Endometrial microvascular endothelial cells (primary cell): ENCODE data around the gene KAT6B. TPM values are rescaled to one million over a fixed set of nuclear protein-coding genes. Genes with fewer than 3 reads are reported as not detected.

Experiments
- in situ Hi-C: cut with HindIII; loops from 2 replicates; pipeline ENCODE4 v1.10.0; 2017; ENCODE audit warnings: low sequenced_read_pairs, low pct_unique_long_range_greater_than_20kb; ENCODE audit errors: inconsistent ontology term
- total RNA-seq: library from RNA; depleted of rRNA; stranded (reverse); fragments of >200 nt; gene quantifications from one replicate; pipeline ENCODE4 v1.2.3, GENCODE V29; 2015; ENCODE audit errors: inconsistent ontology term

The KAT6B gene
- total RNA-seq, 1 donor from 2014 or later: 6.5 TPM

DNA sequence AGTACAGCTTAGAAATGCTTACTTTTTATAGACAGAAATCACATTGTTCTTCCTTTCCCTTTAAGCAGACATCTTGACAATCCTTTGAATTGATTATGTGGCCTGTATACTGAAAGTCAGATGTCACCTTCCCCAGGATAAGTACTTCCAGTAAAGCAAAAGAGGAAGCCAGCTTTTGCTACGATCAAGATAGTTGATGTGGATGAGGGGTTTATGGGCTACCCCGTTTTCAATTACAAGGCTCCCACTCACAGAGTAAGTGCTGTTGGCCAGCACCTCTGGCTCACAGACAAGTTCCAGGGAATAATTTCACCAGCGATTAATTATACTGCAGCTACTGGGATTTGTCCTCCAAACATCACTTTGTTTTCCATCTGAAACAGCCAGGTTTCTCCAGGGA lies 189.9 kb downstream of the KAT6B start:
- in situ Hi-C loops: no loop called here

GRCh38 chr10:75018251-75018650 lies 191.9 kb downstream of the KAT6B start:
- in situ Hi-C loops: no loop called here

- in situ Hi-C loops: no loop called here
These were observed 192.4 kb downstream of the KAT6B start for GRCh38 chr10:75018686-75019307.

DNA sequence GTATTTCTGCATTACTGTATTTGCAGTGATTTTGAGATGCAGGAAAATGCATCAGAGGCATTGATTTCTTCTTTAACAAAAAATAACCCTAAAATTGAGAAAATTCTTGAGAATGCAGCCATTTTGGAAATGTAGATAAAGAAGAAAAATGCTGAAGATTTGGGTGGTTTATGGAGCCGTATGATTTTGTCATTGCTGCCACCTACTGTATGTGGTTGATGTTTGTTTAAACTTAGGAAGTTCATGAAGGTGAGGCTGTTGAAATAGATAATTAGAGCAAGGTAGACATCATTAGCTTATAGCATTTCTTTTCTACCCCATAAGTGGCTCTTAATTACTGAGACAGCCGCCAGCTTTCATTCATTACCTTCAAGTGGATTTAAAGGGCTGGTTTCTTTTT lies 193.0 kb downstream of the KAT6B start:
- in situ Hi-C loops: no loop called here

- in situ Hi-C loops: no loop called here
These were observed 193.8 kb downstream of the KAT6B start for GRCh38 chr10:75020168-75020567.

DNA sequence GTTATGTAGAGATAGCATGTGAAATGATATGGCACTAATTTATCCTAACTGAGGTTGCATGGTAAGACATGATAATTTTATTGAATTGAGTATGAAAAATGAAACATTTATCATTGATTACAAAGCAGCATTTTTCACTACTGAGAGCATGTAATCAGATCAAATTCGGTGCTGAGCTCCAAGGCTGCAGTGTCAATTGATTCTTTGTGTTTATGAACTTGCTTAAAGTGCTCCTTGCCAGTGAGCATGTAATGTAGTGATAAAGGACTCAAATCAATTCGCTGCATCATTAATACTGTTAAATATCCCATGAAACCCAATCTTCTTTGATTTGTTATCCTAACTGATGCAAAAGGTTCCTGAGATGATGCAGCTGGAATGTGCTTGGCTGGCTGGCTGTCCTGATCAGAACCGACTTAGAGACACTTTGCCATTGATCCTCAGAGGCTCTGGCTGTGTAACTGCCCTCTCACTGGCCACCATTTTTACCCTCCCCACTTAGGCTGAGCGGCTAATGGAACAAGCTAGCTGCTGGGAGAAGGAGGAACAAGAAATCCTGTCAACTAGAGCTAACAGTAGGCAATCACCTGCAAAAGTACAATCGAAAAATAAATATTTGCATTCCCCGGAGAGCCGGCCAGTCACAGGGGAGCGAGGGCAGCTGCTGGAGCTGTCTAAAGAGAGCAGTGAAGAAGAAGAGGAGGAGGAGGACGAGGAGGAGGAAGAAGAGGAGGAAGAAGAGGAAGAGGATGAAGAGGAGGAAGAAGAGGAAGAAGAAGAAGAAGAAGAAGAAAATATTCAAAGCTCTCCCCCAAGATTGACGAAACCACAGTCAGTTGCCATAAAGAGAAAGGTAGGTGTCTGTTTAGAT lies 195.2 kb downstream of the KAT6B start:
- in situ Hi-C loops: no loop called here

- in situ Hi-C loops: no loop called here
These were observed 196.7 kb downstream of the KAT6B start for GRCh38 chr10:75023074-75023473.

GRCh38 chr10:75024971-75025523 lies 198.6 kb downstream of the KAT6B start:
- in situ Hi-C loops: no loop called here

- in situ Hi-C loops: no loop called here
These were observed 201.6 kb downstream of the KAT6B start for GRCh38 chr10:75028049-75028448.

GRCh38 chr10:75028748-75029147 lies 202.3 kb downstream of the KAT6B start:
- in situ Hi-C loops: no loop called here

- in situ Hi-C loops: no loop called here
These were observed 203.0 kb downstream of the KAT6B start for GRCh38 chr10:75029420-75029819.

- in situ Hi-C loops: no loop called here
These were observed 203.5 kb downstream of the KAT6B start for GRCh38 chr10:75029857-75030256.

GRCh38 chr10:75030371-75030770 lies 204.0 kb downstream of the KAT6B start:
- in situ Hi-C loops: no loop called here

- in situ Hi-C loops: no loop called here
These were observed 205.7 kb downstream of the KAT6B start for GRCh38 chr10:75032119-75032518.

- in situ Hi-C loops: no loop called here
These were observed 206.4 kb downstream of the KAT6B start for GRCh38 chr10:75032813-75033212.

GRCh38 chr10:75033399-75034130 lies 207.2 kb downstream of the KAT6B start:
- in situ Hi-C loops: no loop called here

DNA sequence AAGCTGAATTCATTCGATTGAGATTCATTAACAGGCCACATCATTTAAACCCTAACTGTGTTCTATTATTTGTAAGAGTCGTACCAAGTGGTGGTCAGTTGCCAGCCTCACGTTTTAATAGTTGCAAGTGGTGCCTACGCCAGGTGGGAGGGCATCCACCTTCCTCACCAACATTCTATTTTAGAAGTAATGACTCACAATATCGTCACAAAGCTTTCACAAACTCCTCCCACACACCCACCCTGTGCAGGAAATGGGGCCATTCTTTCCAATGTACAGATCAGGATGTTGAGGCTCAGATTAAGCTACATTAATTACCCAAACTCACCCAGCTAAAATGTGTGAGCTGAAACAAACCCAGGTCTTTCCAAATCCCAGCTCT lies 207.7 kb downstream of the KAT6B start:
- in situ Hi-C loops: no loop called here

DNA sequence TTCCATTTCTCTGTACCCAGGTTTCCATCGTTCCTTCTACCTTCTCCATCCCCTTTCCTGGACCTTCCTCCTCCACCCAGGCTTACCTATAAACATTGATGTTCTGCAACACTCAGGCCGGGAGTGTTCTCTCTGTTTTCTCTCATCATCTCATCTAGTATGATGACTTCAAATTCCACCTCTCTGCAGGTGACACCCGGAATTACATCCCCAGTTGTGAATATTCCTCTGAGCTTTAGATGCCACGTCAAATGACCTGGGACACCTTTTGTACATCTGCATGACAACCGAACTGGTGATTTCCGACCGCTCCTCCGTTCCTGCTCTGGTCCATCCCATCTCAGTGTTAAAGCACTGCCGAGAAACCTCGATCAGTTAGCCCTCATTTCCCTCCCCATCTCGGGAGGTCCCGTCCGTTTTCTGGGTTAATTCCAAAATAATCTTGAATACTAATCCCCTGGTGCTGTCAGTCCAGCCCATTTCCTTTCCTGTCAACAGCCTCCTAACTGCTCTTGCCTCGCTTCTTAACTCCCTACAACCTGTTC lies 208.4 kb downstream of the KAT6B start:
- in situ Hi-C loops: no loop called here

GRCh38 chr10:75035975-75036708 lies 209.7 kb downstream of the KAT6B start:
- in situ Hi-C loops: no loop called here
